ENCODE measurements around the gene MKKS. TPM values are rescaled to one million over a fixed set of nuclear protein-coding genes. Genes with fewer than 3 reads are reported as not detected.

Gene MKKS
- total RNA-seq, 1 experiment from 2014 or later: 20.9 TPM

DNA sequence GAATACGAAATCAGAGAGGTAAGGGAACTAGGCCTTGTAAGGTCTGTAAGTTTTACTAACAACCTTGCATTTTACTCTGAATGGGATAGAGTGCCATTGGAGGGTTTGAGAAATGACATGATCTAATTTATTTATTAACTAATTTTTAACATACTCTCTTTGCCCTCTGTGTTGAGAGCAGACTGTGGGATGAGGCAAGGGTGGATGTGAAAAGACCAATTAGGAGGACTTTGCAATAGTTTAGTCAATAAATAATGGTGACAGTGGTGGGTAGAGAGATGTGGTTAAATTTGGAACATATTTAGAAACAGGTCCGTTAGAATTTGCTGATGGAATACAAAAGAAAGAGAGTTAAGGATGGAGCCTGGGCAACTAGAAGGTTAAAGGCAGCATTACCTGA, 60.0 kb downstream of the MKKS start (continued):
- TF ChIP-seq, protein P1, sequence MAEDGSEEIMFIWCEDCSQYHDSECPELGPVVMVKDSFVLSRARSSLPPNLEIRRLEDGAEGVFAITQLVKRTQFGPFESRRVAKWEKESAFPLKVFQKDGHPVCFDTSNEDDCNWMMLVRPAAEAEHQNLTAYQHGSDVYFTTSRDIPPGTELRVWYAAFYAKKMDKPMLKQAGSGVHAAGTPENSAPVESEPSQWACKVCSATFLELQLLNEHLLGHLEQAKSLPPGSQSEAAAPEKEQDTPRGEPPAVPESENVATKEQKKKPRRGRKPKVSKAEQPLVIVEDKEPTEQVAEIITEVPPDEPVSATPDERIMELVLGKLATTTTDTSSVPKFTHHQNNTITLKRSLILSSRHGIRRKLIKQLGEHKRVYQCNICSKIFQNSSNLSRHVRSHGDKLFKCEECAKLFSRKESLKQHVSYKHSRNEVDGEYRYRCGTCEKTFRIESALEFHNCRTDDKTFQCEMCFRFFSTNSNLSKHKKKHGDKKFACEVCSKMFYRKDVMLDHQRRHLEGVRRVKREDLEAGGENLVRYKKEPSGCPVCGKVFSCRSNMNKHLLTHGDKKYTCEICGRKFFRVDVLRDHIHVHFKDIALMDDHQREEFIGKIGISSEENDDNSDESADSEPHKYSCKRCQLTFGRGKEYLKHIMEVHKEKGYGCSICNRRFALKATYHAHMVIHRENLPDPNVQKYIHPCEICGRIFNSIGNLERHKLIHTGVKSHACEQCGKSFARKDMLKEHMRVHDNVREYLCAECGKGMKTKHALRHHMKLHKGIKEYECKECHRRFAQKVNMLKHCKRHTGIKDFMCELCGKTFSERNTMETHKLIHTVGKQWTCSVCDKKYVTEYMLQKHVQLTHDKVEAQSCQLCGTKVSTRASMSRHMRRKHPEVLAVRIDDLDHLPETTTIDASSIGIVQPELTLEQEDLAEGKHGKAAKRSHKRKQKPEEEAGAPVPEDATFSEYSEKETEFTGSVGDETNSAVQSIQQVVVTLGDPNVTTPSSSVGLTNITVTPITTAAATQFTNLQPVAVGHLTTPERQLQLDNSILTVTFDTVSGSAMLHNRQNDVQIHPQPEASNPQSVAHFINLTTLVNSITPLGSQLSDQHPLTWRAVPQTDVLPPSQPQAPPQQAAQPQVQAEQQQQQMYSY (CRISPR knock-in tag; IDR thresholded peaks at IDR 0.05): no peak
- TF ChIP-seq, protein P2, sequence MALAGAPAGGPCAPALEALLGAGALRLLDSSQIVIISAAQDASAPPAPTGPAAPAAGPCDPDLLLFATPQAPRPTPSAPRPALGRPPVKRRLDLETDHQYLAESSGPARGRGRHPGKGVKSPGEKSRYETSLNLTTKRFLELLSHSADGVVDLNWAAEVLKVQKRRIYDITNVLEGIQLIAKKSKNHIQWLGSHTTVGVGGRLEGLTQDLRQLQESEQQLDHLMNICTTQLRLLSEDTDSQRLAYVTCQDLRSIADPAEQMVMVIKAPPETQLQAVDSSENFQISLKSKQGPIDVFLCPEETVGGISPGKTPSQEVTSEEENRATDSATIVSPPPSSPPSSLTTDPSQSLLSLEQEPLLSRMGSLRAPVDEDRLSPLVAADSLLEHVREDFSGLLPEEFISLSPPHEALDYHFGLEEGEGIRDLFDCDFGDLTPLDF (CRISPR knock-in tag; IDR thresholded peaks at IDR 0.05): no peak
- no peak for TF ChIP-seq MAX (CRISPR knock-in tag; IDR thresholded peaks at IDR 0.05)
- TF ChIP-seq ZSCAN18 (CRISPR knock-in tag; IDR thresholded peaks at IDR 0.05): no peak
- TF ChIP-seq, protein P3, sequence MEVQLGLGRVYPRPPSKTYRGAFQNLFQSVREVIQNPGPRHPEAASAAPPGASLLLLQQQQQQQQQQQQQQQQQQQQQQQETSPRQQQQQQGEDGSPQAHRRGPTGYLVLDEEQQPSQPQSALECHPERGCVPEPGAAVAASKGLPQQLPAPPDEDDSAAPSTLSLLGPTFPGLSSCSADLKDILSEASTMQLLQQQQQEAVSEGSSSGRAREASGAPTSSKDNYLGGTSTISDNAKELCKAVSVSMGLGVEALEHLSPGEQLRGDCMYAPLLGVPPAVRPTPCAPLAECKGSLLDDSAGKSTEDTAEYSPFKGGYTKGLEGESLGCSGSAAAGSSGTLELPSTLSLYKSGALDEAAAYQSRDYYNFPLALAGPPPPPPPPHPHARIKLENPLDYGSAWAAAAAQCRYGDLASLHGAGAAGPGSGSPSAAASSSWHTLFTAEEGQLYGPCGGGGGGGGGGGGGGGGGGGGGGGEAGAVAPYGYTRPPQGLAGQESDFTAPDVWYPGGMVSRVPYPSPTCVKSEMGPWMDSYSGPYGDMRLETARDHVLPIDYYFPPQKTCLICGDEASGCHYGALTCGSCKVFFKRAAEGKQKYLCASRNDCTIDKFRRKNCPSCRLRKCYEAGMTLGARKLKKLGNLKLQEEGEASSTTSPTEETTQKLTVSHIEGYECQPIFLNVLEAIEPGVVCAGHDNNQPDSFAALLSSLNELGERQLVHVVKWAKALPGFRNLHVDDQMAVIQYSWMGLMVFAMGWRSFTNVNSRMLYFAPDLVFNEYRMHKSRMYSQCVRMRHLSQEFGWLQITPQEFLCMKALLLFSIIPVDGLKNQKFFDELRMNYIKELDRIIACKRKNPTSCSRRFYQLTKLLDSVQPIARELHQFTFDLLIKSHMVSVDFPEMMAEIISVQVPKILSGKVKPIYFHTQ (CRISPR knock-in tag; IDR thresholded peaks at IDR 0.05): no peak
- no peak for TF ChIP-seq NR3C1 (CRISPR knock-in tag; conservative IDR thresholded peaks at IDR 0.05; ENCODE audit: low read depth)

DNA sequence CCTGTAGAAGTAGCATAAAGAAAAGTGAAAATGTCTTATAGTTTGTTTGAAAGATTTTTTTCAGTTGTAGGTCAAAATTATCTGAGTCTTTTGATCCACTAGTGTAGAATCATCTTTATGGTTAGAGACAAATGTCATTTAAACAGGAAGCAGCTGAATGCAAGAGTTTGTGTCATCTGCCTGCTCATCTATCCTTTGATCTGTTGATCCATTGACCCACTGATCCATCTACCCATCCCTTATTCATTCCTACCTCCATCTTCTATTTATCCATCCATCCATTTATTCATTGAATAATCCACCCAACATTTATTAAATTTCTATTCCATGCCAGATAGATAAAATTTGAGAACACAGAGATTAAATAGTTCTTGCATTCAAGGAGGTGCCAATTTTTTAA, 62.6 kb downstream of the MKKS start:
- DNase-seq (ENCODE audit: low spot score) (no peak), ATAC-seq (no peak)
- CTCF ChIA-PET: interaction anchor here (1.0 kb wide), 1 partner anchor 147 kb away, joined by 3 read pairs; no protein-coding TSS in a partner anchor
- Mint-ChIP-seq H3K4me3 (no peak overlapping the region), H3K36me3 (peaks cover 25% of the 10 kb centered on the region), H3K27ac (no peak overlapping the region), H3K4me1 (peaks cover 9% of the 10 kb centered on the region), H3K9me3 (peaks cover 29% of the 10 kb centered on the region), H3K27me3 (ENCODE audit: low read depth) (no peaks in the 10 kb centered on the region)
- TF ChIP-seq CREM (CRISPR knock-in tag; IDR thresholded peaks at IDR 0.05) (no peak), ZSCAN18 (CRISPR knock-in tag; IDR thresholded peaks at IDR 0.05) (no peak), GTF2I (CRISPR knock-in tag; conservative IDR thresholded peaks at IDR 0.05) (no peak), HMGA2 (CRISPR knock-in tag; IDR thresholded peaks at IDR 0.05) (no peak), KAT7 (CRISPR knock-in tag; IDR thresholded peaks at IDR 0.05; ENCODE audit: borderline replicate concordance) (no peak), USF1 (CRISPR knock-in tag; IDR thresholded peaks at IDR 0.05) (no peak)
- TF ChIP-seq, protein P2 (CRISPR knock-in tag; IDR thresholded peaks at IDR 0.05): no peak
- POLR2A ChIA-PET: no interaction called here

All from WTC11 (cell line).